ENCODE measurements around the gene LMO2. TPM values are rescaled to one million over a fixed set of nuclear protein-coding genes. Genes with fewer than 3 reads are reported as not detected.

Gene LMO2
- total and polyA plus RNA-seq, 2 donors (not counting 3 experiments of a cell fraction or from before 2014, with no cell fraction given) = 60.4 to 66.8 TPM

- intact Hi-C loops (cut with micrococcal nuclease) (no loop called here), dilution Hi-C loops (cut with MboI; ENCODE audit: extremely low pct_ligation_motif_present, low sequenced_read_pairs) (no loop called here)
- Histone ChIP-seq H3K4me3 (replicated peaks in 1 of 3; ENCODE audit: insufficient read depth in 1 of 3, low read depth in 1 of 3, low read length in 3 of 3) (no peak overlapping the region), H3K79me2 (ENCODE audit: control insufficient read depth, insufficient read depth, low read length) (no peaks in the 10 kb centered on the region), H3K9me1 (replicated peaks; ENCODE audit: control insufficient read depth, extremely low read depth, insufficient read depth, low read length) (no peaks in the 10 kb centered on the region), H4K20me1 (replicated peaks; ENCODE audit: control insufficient read depth, extremely low read depth, insufficient read depth, low read length) (no peaks in the 10 kb centered on the region), H3K9ac (replicated peaks; ENCODE audit: extremely low read depth, insufficient read depth, low read length) (no peak overlapping the region), H3K27me3 (ENCODE audit: control insufficient read depth in 2 of 2, insufficient read depth in 2 of 2, low read length in 2 of 2) (peaks cover 15 to 17% of the 10 kb centered on the region in 2 experiments), H3K36me3 (ENCODE audit: control insufficient read depth in 2 of 2, extremely low read depth in 1 of 2, insufficient read depth in 2 of 2, low read length in 2 of 2) (no peaks in the 10 kb centered on the region), H3K9me3 (replicated peaks; ENCODE audit: control insufficient read depth, insufficient read depth, low read length) (no peaks in the 10 kb centered on the region), H2AFZ (ENCODE audit: low read depth, low read length) (no peak overlapping the region), H3K4me2 (ENCODE audit: insufficient read depth, low read length) (no peak overlapping the region), H3K4me1 (ENCODE audit: control insufficient read depth, extremely low read depth, insufficient read depth, low read length) (no peaks in the 10 kb centered on the region), H3K27ac (ENCODE audit: insufficient read depth, low read depth, low read length) (no peak overlapping the region)
- FAIRE-seq = no peak
- POLR2A ChIA-PET = no interaction called here
- CTCF ChIA-PET = interaction anchor here (0.7 to 1.6 kb wide), 3 partner anchors 98 to 141 kb away, joined by 3 to 7 read pairs (median 4); no protein-coding TSS in a partner anchor
- no TSS peak for BruUV-seq (replicated peaks)
- TF ChIP-seq EZH2 (IDR thresholded peaks at IDR 0.05; ENCODE audit: borderline replicate concordance, low read depth, low read length, severe bottlenecking) (no peak), FOS (IDR thresholded peaks at IDR 0.05; ENCODE audit: borderline replicate concordance, insufficient read depth, low read length) (no peak), GATA2 (IDR thresholded peaks at IDR 0.05; ENCODE audit: insufficient read depth, insufficient read length, low read depth, low read length) (no peak), JUN (IDR thresholded peaks at IDR 0.05; ENCODE audit: borderline replicate concordance, insufficient read depth, insufficient read length, low read depth) (no peak), MAX (IDR thresholded peaks at IDR 0.05; ENCODE audit: insufficient read depth, insufficient read length) (no peak), MYC (IDR thresholded peaks at IDR 0.05; ENCODE audit: low read depth, low read length) (no peak), POLR2AphosphoS5 (IDR thresholded peaks at IDR 0.05; ENCODE audit: insufficient read depth, low read depth, low read length) (no peak), POLR2A (IDR thresholded peaks at IDR 0.05; ENCODE audit: low read depth, low read length) (no peak), CTCF (IDR thresholded peaks at IDR 0.05; ENCODE audit: extremely low read depth in 1 of 2, insufficient read depth in 1 of 2, low read depth in 1 of 2, low read length in 2 of 2) (no peak)
- DNase-seq (ENCODE audit: low read depth, low spot score) = no peak
Observed at GRCh38 chr11:33847251-33847650, 44.6 kb downstream of the LMO2 start.

Measured in endothelial cell of umbilical vein (primary cell).